ENCODE results near the gene ARHGAP24. TPM values are rescaled to one million over a fixed set of nuclear protein-coding genes. Genes with fewer than 3 reads are reported as not detected.

Gene ARHGAP24
- total RNA-seq, 1 experiment from 2014 or later = 1.3 TPM

- Histone ChIP-seq H2AFZ (ENCODE audit: low read depth, low read length, poor library complexity, severe bottlenecking) (peak overlapping the region; percentile 13), H3K9ac (ENCODE audit: low read length) (no peak overlapping the region), H3K27me3 (ENCODE audit: insufficient read depth, low read length) (no peaks in the 10 kb centered on the region), H3K4me1 (ENCODE audit: control insufficient read depth in 1 of 2, insufficient read depth in 2 of 2, low read length in 2 of 2) (peaks cover 0 to 10% of the 10 kb centered on the region in 2 experiments; a peak in 1 of 4 replicates), H3K27ac (ENCODE audit: low read depth, low read length) (no peak overlapping the region), H3K9me2 (ENCODE audit: insufficient read depth) (0 out of 2 replicates have a peak, but pooled peaks cover 3% of the 10 kb centered on the region), H3K9me3 (ENCODE audit: control insufficient read depth in 1 of 2, insufficient read depth in 1 of 2, low read depth in 1 of 2, low read length in 2 of 2) (no peaks in the 10 kb centered on the region), H3K79me2 (ENCODE audit: insufficient read depth, low read length) (no peaks in the 10 kb centered on the region), H3K36me3 (ENCODE audit: control insufficient read depth in 1 of 2, insufficient read depth in 2 of 2, low read length in 2 of 2) (no peaks in the 10 kb centered on the region), H4K20me1 (ENCODE audit: insufficient read depth) (no peaks in the 10 kb centered on the region), H3K4me2 (ENCODE audit: low read length) (peak overlapping the region; percentile 18), H3K4me3 (replicated peaks in 1 of 2; ENCODE audit: low read depth in 1 of 2, low read length in 2 of 2) (no peak overlapping the region)
- POLR2A ChIA-PET = no interaction called here
- intact Hi-C loops (cut with micrococcal nuclease) = no loop called here
- peak; percentile 24 for DNase-seq (ENCODE audit: low read depth, low spot score)
- ATAC-seq = no peak
- TF ChIP-seq JUND (IDR thresholded peaks at IDR 0.05) (peak; percentile 34; the same call in 1 of the 2 replicates), SRF (IDR thresholded peaks at IDR 0.05; ENCODE audit: low read depth) (peak; percentile 88), SP1 (IDR thresholded peaks at IDR 0.05; ENCODE audit: low read depth) (peak; percentile 45; the same call in 1 of the 2 replicates), EGR1 (IDR thresholded peaks at IDR 0.05; ENCODE audit: low read depth) (0 out of 2 replicates have a peak, but pooled peaks have one; percentile 18), CTCF (IDR thresholded peaks at IDR 0.05 in 2 of 3, conservative IDR thresholded peaks at IDR 0.05 in 1 of 3; ENCODE audit: borderline replicate concordance in 1 of 3, insufficient read depth in 1 of 3, low read depth in 2 of 3, low read length in 2 of 3) (no peak), TCF7L2 (IDR thresholded peaks at IDR 0.05; ENCODE audit: borderline replicate concordance, extremely low read depth, insufficient read depth, insufficient read length) (no peak), MAX (IDR thresholded peaks at IDR 0.05) (0 out of 2 replicates have a peak, but pooled peaks have one; percentile 7), ZFX (IDR thresholded peaks at IDR 0.05) (no peak), EZH2phosphoT487 (IDR thresholded peaks at IDR 0.05; ENCODE audit: borderline replicate concordance) (no peak), FOSL1 (IDR thresholded peaks at IDR 0.05; ENCODE audit: low read depth) (peak; percentile 67), CBX3 (IDR thresholded peaks at IDR 0.05; ENCODE audit: low read depth) (peak; percentile 29; the same call in 1 of the 2 replicates)
- CTCF ChIA-PET = interaction anchor here (1.8 kb wide), 1 partner anchor 20 kb away, joined by 6 read pairs; no protein-coding TSS in a partner anchor
- BruUV-seq (replicated peaks) = no TSS peak
- RAD21 ChIA-PET (ENCODE audit: low non-redundant PET in 1 of 2, low total read pairs in 2 of 2, uncharacterized antibody in 2 of 2, unreplicated experiment in 2 of 2) = no interaction called here
Measured at GRCh38 chr4:85776579-85776978, 301.6 kb downstream of the ARHGAP24 start.
